Astrocyte (in vitro differentiated cells and primary cell): ENCODE measurements around the gene FBP2.

Experiments used
- CTCF ChIP-seq: IDR thresholded peaks from 2 replicates; pipeline ENCODE4 v1.5.1; 2011; ENCODE audit warnings: low read depth, mild to moderate bottlenecking, inconsistent platforms, low read length, moderate library complexity; ENCODE audit not compliant: insufficient read depth
- EZH2 ChIP-seq: IDR thresholded peaks from 2 replicates; pipeline ENCODE4 v1.6.1; 2012; ENCODE audit warnings: mild to moderate bottlenecking, low read length, inconsistent platforms; ENCODE audit not compliant: insufficient read depth

GRCh38 chr9:94631599-94631998, 38.0 kb upstream of the FBP2 start:
- TF ChIP-seq CTCF (no peak), EZH2 (no peak)
